ENCODE measurements around the gene ZNF334.

Gene ZNF334

DNA sequence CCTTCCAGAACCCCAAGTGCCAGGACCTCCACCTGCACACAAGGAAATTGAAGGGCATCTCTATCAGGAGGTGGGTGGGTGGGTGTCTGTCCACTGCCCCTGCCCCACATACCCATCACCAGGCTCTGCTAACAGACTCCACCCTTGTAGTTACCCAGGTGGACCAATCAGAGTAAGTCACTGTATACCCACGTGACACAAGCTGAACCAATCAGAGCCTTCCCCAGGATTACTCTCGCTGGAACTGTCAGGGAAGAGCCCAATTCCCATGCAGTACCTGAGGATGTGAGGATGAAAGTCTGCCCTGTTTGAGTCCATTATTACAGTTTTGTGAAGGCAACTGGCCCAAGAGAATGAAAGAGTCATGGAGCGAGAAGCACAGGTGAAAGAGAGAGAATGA is 32.9 kb upstream of the ZNF334 start:
- no peak overlapping the region for H3K4me3 ChIP-seq (ENCODE audit: low read length)

DNA sequence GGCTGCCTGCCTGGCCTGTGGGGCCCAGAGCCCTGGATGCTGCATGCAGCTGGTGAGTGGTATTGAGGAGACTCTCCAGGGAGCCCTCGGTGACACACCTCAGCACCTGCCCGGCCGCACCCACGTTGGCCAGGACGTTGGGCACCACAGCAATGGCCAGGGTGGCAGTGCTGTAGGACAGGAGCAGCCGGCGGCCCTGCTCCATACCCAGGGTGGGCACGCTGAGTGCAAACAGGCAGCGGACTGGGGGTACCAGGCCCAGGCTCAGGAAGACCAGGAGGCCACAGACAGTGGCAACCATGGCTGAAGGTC is 32.4 kb upstream of the ZNF334 start:
- TF ChIP-seq, protein P1, sequence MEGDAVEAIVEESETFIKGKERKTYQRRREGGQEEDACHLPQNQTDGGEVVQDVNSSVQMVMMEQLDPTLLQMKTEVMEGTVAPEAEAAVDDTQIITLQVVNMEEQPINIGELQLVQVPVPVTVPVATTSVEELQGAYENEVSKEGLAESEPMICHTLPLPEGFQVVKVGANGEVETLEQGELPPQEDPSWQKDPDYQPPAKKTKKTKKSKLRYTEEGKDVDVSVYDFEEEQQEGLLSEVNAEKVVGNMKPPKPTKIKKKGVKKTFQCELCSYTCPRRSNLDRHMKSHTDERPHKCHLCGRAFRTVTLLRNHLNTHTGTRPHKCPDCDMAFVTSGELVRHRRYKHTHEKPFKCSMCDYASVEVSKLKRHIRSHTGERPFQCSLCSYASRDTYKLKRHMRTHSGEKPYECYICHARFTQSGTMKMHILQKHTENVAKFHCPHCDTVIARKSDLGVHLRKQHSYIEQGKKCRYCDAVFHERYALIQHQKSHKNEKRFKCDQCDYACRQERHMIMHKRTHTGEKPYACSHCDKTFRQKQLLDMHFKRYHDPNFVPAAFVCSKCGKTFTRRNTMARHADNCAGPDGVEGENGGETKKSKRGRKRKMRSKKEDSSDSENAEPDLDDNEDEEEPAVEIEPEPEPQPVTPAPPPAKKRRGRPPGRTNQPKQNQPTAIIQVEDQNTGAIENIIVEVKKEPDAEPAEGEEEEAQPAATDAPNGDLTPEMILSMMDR (conservative IDR thresholded peaks at IDR 0.05; ENCODE audit: low read length), result no peak
- H3K4me3 ChIP-seq (ENCODE audit: low read length), result no peak overlapping the region
- no peak for DNase-seq (ENCODE audit: low read depth)

More for the DNA sequence above, 32.9 kb upstream of the ZNF334 start:
- DNase-seq (ENCODE audit: low read depth), result no peak
- TF ChIP-seq, protein P1 (conservative IDR thresholded peaks at IDR 0.05; ENCODE audit: low read length), result no peak

DNA sequence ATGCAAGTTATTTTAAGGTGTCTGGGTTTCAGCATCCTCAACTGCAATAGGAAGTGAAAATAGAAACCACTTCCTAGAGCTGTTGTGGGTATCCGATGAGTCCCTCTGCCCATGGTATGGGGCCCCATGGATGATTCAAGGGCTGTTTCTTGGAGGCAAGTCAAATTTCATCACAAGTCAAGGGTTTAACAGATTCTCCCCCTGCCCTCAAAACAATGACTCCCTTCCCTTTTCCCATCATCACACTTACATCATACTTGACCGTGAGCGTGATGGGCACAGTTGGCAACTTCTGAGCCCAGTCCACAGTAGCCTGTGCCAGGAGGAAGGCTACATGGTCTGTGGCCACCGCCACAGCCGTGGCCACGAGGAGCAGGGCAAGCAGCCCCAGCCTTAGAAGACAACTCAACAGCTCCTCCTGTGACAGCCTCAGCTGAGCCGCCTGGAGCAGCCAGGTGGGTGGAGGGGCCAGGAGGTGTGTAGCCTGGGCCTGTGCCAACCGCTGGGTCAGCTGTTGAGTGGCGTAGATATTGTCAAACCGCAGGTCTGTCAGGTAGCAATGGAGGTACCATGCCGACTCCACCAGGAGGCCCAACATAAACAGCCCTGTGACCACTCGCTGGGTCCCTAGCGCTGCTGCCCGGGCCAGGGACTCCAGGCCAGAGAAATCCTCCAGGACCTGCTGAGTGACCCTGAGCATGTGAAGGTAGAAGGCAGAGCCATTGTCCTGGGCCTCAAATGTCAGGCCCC is 31.9 kb upstream of the ZNF334 start:
- DNase-seq (ENCODE audit: low read depth), result peak; percentile 4
- TF ChIP-seq, protein P1 (conservative IDR thresholded peaks at IDR 0.05; ENCODE audit: low read length), result no peak
- H3K4me3 ChIP-seq (ENCODE audit: low read length), result no peak overlapping the region

DNA sequence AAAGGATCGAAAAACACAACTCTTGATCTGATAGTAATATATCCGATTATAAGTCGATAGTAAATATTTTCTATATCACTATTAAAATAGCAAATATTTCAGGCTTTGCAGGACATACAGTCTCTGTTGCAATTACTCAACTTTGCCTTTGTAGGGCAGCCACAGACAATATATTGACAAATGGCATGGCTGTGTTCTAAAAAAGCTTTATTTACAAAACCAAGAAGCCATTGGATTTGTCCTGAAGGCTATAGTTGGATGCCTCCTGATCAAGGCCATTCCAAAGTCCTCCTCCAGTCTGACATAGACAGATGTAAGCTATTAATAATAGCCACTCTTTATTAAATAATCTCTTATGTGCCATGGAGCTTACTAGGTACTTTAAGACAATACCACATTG is 31.2 kb upstream of the ZNF334 start:
- no peak for DNase-seq (ENCODE audit: low read depth)
- TF ChIP-seq, protein P1 (conservative IDR thresholded peaks at IDR 0.05; ENCODE audit: low read length), result no peak

DNA sequence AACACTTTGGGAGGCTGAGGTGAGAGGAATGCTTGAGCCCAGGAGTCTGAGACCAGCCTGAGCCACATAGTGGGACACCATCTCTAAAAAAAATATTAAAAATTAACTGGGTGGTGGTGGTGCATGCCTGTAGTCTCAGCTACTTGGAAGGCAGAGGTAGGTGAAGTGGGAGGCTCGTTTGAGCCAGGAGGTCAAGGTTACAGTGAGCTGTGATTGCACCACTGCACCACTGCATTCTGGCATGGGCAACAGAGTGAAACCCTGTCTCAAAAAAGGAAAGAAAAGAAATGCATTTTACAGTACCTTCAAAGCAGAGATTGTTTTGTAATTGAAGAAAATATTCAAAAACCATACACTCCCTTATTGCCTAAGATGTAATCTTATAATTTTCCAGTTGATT is 30.6 kb upstream of the ZNF334 start:
- DNase-seq (ENCODE audit: low read depth), result no peak
- no peak overlapping the region for H3K4me3 ChIP-seq (ENCODE audit: low read length)
- TF ChIP-seq, protein P1 (conservative IDR thresholded peaks at IDR 0.05; ENCODE audit: low read length), result no peak

More for the DNA sequence above, 31.2 kb upstream of the ZNF334 start:
- H3K4me3 ChIP-seq (ENCODE audit: low read length), result no peak overlapping the region

DNA sequence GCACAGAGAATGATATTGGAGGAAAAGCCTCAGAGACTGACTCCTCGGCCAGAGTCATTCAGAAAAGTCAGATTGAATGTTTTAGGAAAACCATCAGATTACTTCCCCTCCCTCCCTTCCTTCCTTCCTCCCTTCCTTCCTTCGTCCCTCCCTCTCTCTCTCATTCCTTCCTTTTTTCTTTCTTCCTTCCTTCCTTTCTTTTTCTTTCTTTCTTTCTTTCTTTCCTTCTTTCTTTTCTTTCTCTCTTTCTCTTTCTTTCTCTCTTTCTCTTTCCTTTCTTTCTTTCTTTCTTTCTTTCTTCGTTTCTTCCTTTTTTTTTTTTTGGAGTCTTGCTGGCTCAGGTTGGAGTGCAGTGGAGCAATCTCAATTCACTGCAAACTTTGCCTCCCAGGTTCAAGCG is 29.7 kb upstream of the ZNF334 start:
- no peak overlapping the region for H3K4me3 ChIP-seq (ENCODE audit: low read length)
- DNase-seq (ENCODE audit: low read depth), result no peak
- TF ChIP-seq, protein P1 (conservative IDR thresholded peaks at IDR 0.05; ENCODE audit: low read length), result no peak

DNA sequence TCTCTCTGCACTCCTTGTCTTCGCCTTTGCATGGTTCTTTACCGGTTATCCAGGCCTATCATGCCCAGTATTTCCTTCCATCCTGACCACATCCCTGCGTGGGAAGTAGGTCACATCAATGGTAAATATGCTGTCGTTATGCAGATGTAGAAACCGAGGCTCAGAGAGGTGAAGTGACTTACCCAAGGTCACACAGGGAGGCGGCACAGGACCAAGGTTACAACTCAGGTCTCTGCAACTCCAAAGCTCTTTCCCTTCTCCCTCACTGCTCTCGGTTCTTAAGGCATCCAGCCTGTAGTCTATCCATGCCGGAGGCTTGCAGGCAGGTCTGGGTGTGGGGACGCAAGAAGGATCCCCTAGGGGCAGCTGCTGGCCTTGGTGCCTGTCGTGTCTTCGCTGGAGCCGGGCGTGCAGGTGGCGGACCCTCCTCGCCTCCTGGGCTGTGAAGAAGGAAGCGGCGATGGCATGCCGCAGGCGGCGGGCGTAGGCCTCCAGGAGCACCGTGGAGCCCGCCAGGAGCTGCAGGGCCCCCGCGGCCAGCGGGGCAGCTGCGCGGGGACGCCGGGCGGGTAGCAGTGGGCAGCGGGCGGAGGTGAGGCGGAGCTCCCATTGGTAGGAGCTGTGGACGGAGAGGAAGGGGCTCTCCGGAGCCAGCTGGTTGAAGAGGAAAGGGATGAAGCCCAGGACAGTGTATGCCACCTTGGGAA is 28.0 kb upstream of the ZNF334 start:
- no peak overlapping the region for H3K4me3 ChIP-seq (ENCODE audit: low read length)
- no peak for DNase-seq (ENCODE audit: low read depth)
- TF ChIP-seq, protein P1 (conservative IDR thresholded peaks at IDR 0.05; ENCODE audit: low read length), result no peak

All from AG10803 (cell line).